Hematopoietic multipotent progenitor cell treated with erythropoietin and hydrocortisone succinate and interleukin-3 and kit ligand, for 8 days (in vitro differentiated cells): Measurements from ENCODE around the gene AKT1S1.

Experiments used
- DNase-seq: peaks from one replicate; pipeline ENCODE4 v3.0.0-alpha.2; 2015

Gene AKT1S1

DNA sequence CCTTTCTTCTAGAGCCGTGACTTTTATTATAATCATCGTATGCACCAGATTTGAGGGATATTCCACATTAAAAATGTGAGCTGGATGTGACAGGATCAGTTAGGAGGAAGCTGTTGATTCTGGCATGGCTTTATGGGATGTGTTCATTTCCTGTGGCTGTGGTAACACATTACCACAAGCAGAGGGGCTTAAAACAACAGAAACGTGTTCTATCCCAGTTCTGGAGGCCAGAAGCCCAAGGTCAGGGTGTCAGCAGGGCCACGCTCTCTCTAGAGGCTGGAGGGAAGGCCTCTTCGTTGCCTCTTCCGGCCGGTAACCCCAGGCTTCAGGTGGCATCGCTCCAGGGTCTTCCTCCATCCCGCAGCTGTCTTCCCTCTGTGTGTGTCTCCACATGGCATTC, 44.6 kb downstream of the AKT1S1 start:
- no peak for DNase-seq

- no peak for DNase-seq
Observed at GRCh38 chr19:49831592-49831991, 45.6 kb downstream of the AKT1S1 start.

GRCh38 chr19:49830766-49831165, 46.4 kb downstream of the AKT1S1 start:
- DNase-seq: no peak

GRCh38 chr19:49829721-49830120, 47.4 kb downstream of the AKT1S1 start:
- no peak for DNase-seq

- no peak for DNase-seq
Observed at GRCh38 chr19:49829200-49829599, 48.0 kb downstream of the AKT1S1 start.

GRCh38 chr19:49827034-49827433, 50.1 kb downstream of the AKT1S1 start:
- no peak for DNase-seq

- DNase-seq: no peak
Observed at GRCh38 chr19:49824662-49825061, 52.5 kb downstream of the AKT1S1 start.

DNA sequence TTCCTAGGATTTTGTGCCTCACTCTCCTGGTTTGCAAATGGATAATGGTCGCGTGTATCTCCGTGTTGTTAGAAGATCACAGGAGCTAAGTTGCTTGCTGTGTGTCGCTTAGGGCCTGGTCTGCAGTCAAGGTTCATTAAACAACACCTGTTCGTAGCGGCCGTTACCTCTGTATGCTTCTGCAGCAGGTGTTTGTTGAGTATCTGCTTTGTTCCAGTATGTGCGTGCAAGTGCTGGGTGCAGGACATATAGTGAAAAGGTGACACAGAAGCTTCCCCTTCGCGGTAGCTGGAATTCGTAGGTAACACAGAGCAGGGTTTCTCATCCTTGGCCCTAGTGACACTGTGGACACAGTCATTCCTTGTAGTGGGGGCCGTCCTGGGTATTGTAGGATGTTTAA, 53.7 kb downstream of the AKT1S1 start:
- no peak for DNase-seq

DNA sequence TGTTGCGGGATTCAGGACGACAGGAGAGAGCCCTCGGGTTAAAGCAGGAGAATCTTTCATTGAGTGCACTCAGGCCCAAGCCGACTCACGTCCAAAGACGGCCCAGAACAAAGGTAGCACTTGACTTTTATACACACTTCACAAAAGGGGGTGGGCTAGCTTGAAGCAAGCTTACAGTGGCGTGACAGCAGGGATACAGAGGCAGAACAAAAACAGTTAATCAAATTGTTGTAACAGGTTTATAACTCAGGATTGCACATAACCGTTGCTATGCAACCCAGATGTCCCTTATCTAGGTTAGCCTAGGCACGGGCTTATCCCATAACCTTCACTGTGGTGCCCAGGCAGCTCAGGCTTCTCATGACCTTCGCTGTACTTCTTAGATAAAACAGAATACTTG, 57.0 kb downstream of the AKT1S1 start:
- DNase-seq: peak; percentile 96

DNA sequence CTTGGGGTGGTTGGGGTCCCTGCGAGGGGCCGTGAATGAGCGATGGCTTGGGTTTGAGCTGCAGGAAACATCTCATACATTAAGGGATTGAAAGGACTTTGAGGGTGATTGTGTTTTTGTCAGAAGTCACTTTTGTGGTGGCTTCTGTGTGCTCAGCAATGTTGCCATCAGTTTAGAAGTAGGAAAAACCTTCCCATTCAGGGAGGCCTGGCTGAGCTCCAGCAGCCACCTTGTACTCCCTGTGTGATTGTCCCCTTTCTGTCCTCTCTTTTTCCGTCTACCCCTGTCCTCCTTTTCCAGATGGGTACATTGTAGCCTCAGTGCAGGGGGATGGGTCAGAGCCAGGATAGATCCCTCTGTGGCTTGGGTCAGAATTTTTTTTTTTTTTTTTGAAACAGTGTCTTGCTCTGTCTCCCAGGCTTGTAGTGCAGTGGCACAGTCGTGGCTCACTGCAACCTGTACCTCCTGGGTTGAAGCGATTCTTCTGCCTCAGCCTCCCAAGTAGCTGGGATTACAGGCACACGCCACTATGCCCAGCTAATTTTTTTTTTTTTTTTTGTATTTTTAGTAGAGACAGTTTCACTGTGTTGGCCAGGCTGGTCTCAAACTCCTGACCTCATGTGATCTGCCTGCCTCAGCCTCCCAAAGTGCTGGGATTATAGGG, 57.6 kb downstream of the AKT1S1 start:
- peak; percentile 16 for DNase-seq
